GM18909 (cell line): ENCODE data around the gene NELFB.
"Not testable (repeated sequence)": the region's sequence is repeated elsewhere in the genome, so short reads cannot be mapped to it uniquely, and the experiment has no call there.

Experiments used
- ATAC-seq: cut with Tn5 transposase; IDR thresholded peaks from one replicate; pipeline ENCODE4 v1.9.1; 2021; ENCODE audit warnings: mild to moderate bottlenecking; ENCODE audit not compliant: unreplicated experiment, poor library complexity

NELFB gene

DNA sequence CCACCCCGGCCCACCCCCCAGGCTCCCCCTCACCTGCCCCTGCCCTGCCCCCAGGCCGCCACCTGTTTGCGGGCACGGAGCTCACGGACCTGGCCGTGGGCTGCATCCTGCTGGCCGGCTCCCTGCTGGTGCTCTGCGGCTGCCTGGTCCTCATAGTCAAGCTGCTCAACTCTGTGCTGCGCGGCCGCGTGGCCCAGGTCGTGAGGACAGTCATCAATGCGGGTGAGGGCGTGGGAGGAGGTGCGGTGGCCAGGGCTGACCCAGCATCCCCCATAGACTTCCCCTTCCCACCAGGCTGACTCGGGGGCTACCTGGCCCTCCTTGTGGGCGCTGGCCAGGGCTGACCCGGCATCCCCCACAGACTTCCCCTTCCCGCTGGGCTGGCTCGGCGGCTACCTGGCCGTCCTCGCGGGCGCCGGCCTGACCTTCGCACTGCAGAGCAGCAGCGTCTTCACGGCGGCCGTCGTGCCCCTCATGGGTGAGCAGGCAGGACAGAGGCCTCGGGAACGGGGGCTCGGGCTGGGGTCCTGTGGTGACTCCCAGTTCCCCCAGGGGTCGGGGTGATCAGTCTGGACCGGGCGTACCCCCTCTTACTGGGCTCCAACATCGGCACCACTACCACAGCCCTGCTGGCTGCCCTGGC lies 21.0 kb upstream of the NELFB start:
- no peak for ATAC-seq

DNA sequence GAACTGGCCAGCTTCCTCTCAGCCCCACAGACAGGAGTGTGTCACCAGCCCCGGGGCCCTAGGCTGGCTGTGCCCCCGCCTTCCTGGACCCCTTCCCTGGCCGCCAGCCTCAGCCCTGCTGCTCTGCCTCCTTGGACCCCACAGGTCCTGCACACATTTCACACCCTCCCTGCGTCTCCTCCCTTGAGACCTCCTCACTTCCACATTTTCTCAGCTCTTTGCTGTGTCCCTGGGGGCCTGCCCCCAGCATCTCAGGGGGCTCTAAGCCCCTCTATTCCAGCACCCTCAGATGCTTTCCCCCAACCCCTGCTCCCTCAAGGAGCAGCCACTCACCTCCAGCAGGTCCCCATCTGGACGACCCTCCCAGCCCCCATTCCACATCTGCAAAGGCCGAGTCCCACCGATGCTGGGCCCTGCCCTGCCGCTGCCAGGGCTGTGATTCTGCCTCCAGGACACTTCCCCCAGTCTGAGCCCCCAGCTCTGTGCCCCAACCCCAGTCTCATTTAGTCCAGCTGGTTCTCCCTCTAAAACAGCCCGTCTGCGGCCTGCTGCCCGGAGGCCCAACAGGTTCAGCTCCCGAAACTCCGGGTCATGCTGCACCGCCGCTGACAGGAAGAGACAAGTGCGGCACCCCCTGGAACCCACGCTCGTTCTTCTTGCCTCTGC lies 20.2 kb upstream of the NELFB start:
- no peak for ATAC-seq

GRCh38 chr9:137235424-137236237 lies 19.5 kb upstream of the NELFB start:
- ATAC-seq: no peak

DNA sequence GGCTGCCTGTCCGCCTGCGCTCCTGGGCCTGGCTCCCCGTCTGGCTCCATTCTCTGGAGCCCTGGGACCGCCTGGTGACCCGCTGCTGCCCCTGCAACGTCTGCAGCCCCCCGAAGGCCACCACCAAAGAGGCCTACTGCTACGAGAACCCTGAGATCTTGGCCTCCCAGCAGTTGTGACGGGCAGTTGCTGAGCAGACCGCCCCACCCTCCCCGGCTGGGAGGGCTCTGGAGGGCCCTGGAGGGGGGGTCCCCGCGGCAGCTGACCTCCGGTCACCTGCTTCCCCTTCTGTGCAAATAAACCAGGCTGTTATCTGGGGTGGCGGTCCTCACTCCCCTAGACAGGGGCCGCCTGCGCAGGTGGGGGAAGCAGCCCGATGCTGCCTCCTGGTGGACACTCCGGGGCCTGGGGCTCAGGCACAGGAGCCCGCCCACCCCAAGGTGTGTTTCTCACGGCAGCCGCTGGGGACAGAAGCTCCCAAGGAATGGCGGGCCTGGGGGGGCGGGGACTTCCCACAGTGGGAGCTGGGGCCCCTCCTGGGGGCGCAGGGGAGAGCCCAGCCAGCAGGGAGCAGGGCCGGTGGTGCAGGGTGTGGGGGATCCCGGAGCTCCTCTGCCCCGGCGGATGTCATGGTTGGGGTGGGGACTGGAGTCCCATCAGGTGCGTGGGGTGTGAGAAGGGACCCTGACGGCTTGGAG lies 18.7 kb upstream of the NELFB start:
- ATAC-seq: peak; percentile 18

DNA sequence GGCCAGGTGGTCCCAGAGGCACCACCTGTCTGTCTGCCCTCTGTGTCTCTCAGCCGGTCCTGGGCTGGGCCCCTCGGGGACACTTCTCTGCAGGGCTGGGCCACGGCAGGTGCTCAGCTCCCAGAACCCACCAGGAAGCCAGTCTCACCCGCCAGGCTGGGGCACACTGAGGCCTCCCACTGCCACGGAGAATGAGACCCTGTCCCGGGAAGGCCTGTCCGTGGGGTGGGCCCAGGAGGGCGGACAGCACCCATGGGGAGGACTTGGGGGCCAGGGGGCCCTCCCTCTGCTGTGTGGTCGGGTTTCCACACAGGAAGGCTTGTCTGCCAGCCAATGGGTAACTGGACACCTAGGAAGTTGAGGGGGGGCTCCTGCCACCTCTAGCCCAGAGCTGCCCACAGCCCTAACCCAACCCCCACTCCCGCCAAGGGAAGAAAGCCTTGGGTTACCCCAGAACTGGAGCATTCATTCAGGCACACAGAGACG lies 18.1 kb upstream of the NELFB start:
- no peak for ATAC-seq

DNA sequence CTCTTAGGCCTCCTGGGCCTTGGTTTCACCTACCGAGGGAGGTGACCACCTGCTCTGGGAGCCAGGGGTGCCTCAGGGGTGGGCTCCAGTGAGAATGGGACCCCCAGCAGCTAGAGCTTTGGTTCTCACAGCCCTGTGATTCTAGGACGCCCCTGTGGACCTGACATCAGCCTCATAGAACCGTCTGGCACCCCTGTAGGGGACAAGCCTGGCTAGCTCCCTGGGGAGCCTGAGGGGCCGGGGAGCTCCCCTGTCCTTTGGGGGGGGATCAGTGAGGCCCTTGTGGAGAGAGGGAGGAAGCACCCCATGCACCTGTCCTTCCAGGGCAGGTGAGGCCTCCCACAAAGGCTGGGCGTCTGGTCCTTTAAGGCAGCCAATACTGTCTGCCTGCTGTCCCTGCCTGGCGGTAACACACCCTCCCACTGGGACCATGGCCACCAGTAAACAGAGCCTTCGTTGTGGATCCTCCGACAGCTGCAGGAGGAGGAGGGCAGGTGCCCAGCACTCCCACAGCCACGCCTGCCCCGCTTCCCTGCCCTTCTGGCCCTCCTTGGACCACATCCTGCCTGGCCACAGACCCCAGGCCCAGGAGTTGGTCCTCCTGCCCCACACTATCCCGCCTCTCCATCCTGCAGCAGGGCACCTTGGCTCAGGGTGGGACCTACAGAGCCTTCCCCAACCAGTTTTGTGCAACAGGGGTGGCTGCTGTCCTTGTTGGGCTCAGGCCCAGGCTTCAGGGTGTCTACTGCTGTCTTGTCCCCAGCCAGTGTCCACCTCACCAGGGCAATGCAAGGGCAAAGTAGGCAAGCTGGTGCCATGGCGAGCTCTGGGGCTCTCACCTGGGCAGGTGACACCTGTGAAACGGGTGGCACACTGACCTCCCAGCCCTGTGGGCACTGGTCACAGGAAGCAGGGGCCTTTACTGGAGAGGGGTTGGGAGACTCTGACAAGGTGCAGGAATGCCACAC lies 17.1 kb upstream of the NELFB start:
- no peak for ATAC-seq

DNA sequence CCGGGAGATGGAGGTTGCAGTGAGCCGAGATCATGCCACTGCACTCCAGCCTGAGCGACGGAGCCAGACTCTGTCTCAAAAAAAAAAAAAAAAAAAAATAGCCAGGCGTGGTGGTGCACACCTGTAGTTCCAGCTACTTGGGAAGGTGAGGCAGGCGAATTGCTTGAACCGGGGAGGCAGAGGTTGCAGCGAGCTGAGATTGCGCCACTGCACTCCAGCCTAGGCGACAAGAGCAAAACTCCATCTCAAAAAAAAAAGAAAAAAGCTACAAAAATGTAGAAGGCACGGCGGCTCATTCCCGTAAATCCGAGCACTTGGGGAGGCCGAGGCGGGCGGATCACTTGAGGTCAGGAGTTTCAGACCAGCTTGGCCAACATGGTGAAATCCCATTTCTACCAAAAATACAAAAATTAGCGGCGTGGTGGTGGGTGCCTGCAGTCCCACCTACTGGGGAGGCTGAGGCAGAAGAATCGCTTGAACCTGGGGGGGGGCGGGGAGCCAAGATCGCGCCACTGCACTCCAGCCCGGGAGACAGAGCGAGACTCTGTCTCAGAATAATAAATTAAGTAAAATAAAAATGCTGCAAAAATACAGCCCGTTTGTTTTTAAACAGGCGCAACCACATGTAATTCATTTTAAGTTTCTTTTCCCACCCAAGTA lies 15.5 kb upstream of the NELFB start:
- ATAC-seq: not testable (repeated sequence)

DNA sequence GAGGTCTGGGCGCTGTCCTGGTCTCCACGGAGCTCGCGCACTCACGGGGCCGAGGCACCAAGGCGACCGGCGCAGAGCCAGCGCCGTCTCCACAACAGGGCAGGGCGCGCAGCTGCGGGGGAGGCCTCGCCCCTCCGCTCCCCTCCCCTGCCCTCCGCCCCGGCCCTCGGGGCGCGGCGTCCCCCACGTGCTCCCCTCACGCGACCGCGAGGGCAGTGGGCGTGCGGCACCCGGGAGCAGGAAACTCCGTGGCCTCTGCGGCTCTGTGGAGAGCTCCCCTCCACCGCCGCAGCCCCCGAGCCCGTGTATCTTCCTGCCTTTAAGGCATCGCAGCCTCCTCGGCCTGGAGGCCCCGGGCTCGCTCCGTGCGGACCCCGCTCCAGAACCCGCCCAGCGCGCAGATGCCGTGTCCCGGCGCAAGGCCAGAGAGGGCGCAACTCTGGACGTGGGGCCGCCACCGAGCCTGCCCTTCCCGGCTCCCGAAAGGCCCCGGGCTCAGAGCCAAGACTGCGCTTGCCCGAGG lies 14.7 kb upstream of the NELFB start:
- peak; percentile 24 for ATAC-seq

GRCh38 chr9:137240841-137241489 lies 14.2 kb upstream of the NELFB start, which contains the start of gene TUBB4B:
TSS of gene TUBB4B (plus strand) at chr9:137241287. CDS start at chr9:137241361, 74 bp downstream.
- peak; percentile 77 for ATAC-seq

GRCh38 chr9:137241490-137242268 lies 13.4 kb upstream of the NELFB start:
- peak; percentile 10 for ATAC-seq

- no peak for ATAC-seq
Observed at GRCh38 chr9:137242269-137243203, 12.6 kb upstream of the NELFB start.

DNA sequence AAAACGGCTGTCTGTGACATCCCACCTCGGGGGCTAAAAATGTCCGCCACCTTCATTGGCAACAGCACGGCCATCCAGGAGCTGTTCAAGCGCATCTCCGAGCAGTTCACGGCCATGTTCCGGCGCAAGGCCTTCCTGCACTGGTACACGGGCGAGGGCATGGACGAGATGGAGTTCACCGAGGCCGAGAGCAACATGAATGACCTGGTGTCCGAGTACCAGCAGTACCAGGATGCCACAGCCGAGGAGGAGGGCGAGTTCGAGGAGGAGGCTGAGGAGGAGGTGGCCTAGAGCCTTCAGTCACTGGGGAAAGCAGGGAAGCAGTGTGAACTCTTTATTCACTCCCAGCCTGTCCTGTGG lies 11.9 kb upstream of the NELFB start:
- ATAC-seq: not testable (repeated sequence)

DNA sequence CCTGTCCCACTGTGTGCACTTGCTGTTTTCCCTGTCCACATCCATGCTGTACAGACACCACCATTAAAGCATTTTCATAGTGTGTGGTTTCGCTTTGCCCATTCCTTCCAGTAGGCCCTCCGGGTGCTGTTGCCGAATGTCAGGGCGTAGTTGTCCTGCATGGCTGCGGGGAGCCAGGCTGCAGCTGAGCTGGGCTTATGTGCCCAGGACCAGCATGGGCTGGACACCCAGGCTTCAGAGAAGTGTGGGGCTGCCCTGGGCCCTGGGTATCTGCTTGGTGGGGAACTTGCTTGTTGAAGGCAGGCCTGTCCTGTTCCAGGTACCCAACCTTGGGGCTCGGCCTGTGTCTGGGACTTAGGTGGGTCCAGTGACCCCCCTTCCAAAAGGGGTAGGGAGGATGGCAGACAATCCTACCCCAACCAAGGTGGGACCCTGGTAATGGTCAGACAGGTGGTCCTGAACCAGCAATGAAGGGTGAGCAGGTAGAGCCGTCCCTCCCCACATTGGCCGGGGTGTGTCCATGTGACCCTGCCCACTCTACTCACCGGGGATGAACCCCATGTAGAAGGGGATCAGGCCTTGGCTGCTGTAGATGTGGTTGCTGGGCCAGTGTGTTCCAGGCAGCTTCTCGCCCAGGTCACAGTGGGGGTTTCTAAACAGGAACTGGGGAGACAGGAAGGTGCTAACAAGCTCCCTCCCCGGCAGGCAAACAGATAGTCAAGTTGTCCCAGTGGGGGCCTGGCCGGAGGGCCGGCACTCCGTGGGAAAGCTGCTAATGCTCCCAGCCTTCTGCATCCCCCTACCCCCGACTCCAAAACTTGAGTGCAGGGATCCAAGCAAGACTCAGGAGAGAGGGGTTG lies 11.3 kb upstream of the NELFB start:
- ATAC-seq: no peak

DNA sequence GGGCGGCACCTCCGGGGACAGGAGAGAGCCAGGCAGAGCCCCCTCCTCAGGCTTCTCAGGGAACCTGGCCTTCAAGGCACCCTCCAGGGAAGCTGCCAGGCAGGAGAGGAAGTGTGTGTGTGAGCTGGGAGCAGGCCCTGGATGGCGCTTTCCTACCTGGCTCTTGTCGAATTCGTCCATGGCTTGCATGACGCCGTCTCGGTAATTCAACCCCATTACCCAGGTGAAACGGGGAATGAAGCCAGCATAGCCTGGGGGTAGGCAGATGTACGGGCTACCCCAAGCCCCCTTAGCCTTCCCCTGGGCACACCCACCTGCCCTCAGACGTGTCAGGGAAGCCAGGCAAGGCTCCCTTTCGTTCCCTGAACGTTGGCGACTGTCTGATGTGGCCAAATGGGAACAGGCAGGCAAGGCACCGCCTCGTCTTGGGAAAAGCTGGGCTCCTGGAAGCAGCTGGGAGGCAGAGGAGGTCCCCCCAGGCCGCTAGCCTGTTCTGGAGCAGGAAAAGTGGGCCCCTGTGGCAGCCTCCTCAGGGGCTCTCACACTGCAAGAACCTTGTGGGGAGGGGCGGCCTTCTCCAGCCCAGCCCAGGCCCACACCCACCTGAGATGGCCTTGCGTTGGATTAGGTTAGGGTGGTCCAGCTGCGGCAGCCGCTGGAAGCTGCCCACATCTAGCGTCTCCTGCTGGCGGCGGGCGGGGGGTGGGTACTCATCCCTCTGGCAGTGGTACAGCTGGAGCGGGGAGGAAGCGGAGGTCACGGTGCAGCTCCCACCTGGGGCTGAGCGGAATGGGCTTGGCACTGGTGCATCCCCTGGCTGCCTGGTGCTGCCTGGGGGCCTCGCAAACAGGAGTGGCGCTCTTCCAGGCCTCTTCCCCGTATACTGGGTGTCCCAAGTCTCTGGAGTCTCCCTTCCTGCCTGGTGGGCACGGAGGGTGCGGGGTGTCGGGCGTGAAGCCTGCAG lies 10.4 kb upstream of the NELFB start:
- no peak for ATAC-seq
